ENCODE data around the gene PEX5L.

- no peak for TF ChIP-seq CTCF (conservative IDR thresholded peaks at IDR 0.05 in 1 of 2, IDR thresholded peaks at IDR 0.05 in 1 of 2; ENCODE audit: low read depth in 1 of 2, low read length in 2 of 2)
- TF ChIP-seq EZH2 (IDR thresholded peaks at IDR 0.05; ENCODE audit: low read length, missing control alignments) = no peak
Measured at GRCh38 chr3:179745716-179746115, 291.0 kb downstream of the PEX5L start.

All from fibroblast of lung (primary cell).